ENCODE measurements around the gene PRRX1.

Gene PRRX1

DNA sequence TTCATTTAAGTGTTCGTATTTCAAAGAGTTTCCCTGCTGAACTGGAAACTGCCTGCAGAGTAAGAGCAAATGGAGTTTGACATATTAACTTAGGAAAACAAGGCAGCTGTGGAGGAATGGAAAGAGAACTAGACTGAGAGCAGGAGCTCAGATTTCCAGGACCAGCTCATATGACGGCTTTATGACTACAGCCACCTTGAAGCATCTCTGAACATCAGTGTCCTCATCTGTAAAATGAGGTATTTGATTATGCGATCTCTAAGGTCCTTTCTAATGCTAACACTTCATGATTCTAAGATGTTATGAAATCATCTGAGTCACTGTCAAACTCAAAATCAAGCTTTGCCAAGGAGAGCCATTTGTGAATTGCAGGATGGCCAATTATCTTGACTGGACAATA is 112.3 kb downstream of the PRRX1 start:
- no peak for DNase-seq

DNA sequence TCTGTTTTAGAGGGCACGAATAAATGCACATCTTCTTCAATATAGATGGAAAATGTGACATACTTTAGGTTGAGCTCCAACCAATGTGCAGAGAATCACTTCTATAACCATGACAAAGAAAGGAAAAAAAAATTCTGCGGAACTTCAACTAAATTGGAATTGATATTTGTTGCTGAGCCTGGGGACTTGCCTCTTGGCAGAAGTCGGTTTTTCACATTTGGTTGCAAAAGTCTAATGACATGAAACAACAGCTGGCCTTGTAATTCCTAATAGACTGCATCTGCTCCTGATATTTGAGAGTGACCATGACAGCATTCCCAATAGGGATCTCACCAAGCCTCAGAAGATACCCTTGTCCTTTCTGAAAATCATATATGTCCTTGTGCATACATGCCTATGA is 112.8 kb downstream of the PRRX1 start:
- DNase-seq = no peak

Measured in CD4-positive, alpha-beta T cell treated with Interleukin-15 for 1 hour (primary cell).